ENCODE results near the gene PCDHGB2. TPM values are rescaled to one million over a fixed set of nuclear protein-coding genes. Genes with fewer than 3 reads are reported as not detected.
"Not testable (repeated sequence)": the region's sequence is repeated elsewhere in the genome, so short reads cannot be mapped to it uniquely, and the experiment has no call there.

Gene PCDHGB2
- total and polyA plus RNA-seq, 2 of the 4 experiments (the other 2 are of a cell fraction), result 2.6 to 3.0 TPM

DNA sequence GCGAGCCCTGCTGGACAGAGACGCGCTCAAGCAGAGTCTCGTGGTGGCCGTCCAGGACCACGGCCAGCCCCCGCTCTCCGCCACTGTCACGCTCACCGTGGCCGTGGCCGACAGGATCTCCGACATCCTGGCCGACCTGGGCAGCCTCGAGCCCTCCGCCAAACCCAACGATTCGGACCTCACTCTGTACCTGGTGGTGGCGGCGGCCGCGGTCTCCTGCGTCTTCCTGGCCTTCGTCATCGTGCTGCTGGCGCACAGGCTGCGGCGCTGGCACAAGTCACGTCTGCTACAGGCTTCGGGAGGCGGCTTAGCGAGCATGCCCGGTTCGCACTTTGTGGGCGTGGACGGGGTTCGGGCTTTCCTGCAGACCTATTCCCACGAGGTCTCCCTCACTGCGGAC lies 27.2 kb upstream of the PCDHGB2 start:
- H3K4me2 ChIP-seq (ENCODE audit: low read depth, low read length); intact Hi-C loops (cut with micrococcal nuclease); H2BK5ac ChIP-seq (ENCODE audit: low read depth, low read length, poor library complexity, severe bottlenecking); H3K27me3 ChIP-seq (ENCODE audit: control insufficient read depth, insufficient read depth, low read length); H3K4me1 ChIP-seq (ENCODE audit: control insufficient read depth, insufficient read depth, low read length); H2BK20ac ChIP-seq (ENCODE audit: low read depth, low read length); H3K79me1 ChIP-seq (ENCODE audit: low read depth in 1 of 2, low read length in 2 of 2); CTCF ChIA-PET; H3K23ac ChIP-seq (ENCODE audit: low read depth, low read length); H2BK15ac ChIP-seq (ENCODE audit: low read depth, low read length); dilution Hi-C loops (cut with HindIII; ENCODE audit: low sequenced_read_pairs, unreplicated experiment); H3K4me3 ChIP-seq (ENCODE audit: insufficient read depth, low read depth, low read length); H4K5ac ChIP-seq (ENCODE audit: low read depth, low read length); H3K27ac ChIP-seq (ENCODE audit: insufficient read depth, low read length); BruUV-seq (replicated peaks); H4K8ac ChIP-seq (ENCODE audit: low read depth in 2 of 2, low read length in 2 of 2); H2BK120ac ChIP-seq (ENCODE audit: low read depth, low read length); H4K91ac ChIP-seq (ENCODE audit: insufficient read depth, low read depth, low read length); ATAC-seq (ENCODE audit: low read depth); in situ Hi-C loops (cut with MboI; ENCODE audit: low sequenced_read_pairs); H3K14ac ChIP-seq (replicated peaks; ENCODE audit: low read depth, low read length); H3K9me1 ChIP-seq (ENCODE audit: insufficient read depth, low read length); H4K20me1 ChIP-seq (ENCODE audit: insufficient read depth, low read length); POLR2A ChIA-PET (ENCODE audit: unreplicated experiment); H2AFZ ChIP-seq (replicated peaks; ENCODE audit: low read length, poor library complexity); H3K4ac ChIP-seq (ENCODE audit: low read depth, low read length); DNase-seq; H2AK9ac ChIP-seq (replicated peaks; ENCODE audit: low read depth, low read length, poor library complexity); H2AK5ac ChIP-seq (ENCODE audit: low read depth, low read length); H3K9ac ChIP-seq (ENCODE audit: low read depth, low read length); H3K56ac ChIP-seq (ENCODE audit: extremely low read depth, insufficient read depth, low read length); H3K18ac ChIP-seq (ENCODE audit: low read depth, low read length); H3K36me3 ChIP-seq (ENCODE audit: control insufficient read depth, insufficient read depth, low read length): not testable (repeated sequence)
- 31% methylated on average over 10 of the region's 39 CpGs; no CpG with 5 or more reads in 1 of the 2 experiments for WGBS, 2 experiments (ENCODE audit: extremely low coverage in 2 of 2, insufficient read length in 1 of 2)
- H3K9me3 ChIP-seq (ENCODE audit: control insufficient read depth, insufficient read depth, low read length), result peaks cover 31% of the 10 kb centered on the region

Data from IMR-90 (cell line).